Measurements from ENCODE around the gene SP110. TPM values are rescaled to one million over a fixed set of nuclear protein-coding genes. Genes with fewer than 3 reads are reported as not detected.
A peak's percentile ranks its signal among the peaks of the same experiment; 100 is the strongest.
"Not testable (repeated sequence)": the region's sequence is repeated elsewhere in the genome, so short reads cannot be mapped to it uniquely, and the experiment has no call there.

SP110 gene
- total RNA-seq: 10 to 100 TPM; 28.0 to 73.5 TPM

GRCh38 chr2:230219419-230220331 lies at the start of gene SP110:
Gene SP110 (minus strand): TSS chr2:230219984. CDS start chr2:230216927, 3,057 bp downstream.
- peak; percentile 53 for ATAC-seq (ENCODE audit: insufficient number of reproducible peaks, low FRiP score, low read depth)
- Histone ChIP-seq H3K27me3 (replicated peaks; ENCODE audit: insufficient read depth) (no peaks in the 10 kb centered on the region), H3K27ac (peak within 1 kb of the TSS; percentile 64 to 71), H3K36me3 (no peaks in the 10 kb centered on the region), H3K4me1 (ENCODE audit: control insufficient read depth in 1 of 2, low read depth in 2 of 2) (peaks cover 13 to 21% of the 10 kb centered on the region in 2 donors), H3K4me3 (peak within 1 kb of the TSS; percentile 74), H3K9me3 (no peaks in the 10 kb centered on the region)
- peak; percentile 41 for DNase-seq (ENCODE audit: low spot score)
- no peak for TF ChIP-seq CTCF (IDR thresholded peaks at IDR 0.05)

- no peak overlapping the region for H3K27ac ChIP-seq
- no peak for DNase-seq (ENCODE audit: low spot score)
- H3K36me3 ChIP-seq: no peaks in the 10 kb centered on the region
- no peaks in the 10 kb centered on the region for H3K4me1 ChIP-seq (ENCODE audit: control insufficient read depth in 1 of 2, low read depth in 2 of 2)
- no peak overlapping the region for H3K4me3 ChIP-seq
- H3K9me3 ChIP-seq: no peaks in the 10 kb centered on the region
- H3K27me3 ChIP-seq (replicated peaks; ENCODE audit: insufficient read depth): no peaks in the 10 kb centered on the region
- TF ChIP-seq CTCF (IDR thresholded peaks at IDR 0.05): no peak
- no peak for ATAC-seq (ENCODE audit: insufficient number of reproducible peaks, low FRiP score, low read depth)
Measured at GRCh38 chr2:230268606-230269243, 48.9 kb upstream of the SP110 start.

GRCh38 chr2:230267556-230267955 lies 47.8 kb upstream of the SP110 start:
- H3K4me3 ChIP-seq: no peak overlapping the region
- H3K9me3 ChIP-seq: no peaks in the 10 kb centered on the region
- ATAC-seq (ENCODE audit: insufficient number of reproducible peaks, low FRiP score, low read depth): no peak
- no peak overlapping the region for H3K27ac ChIP-seq
- DNase-seq (ENCODE audit: low spot score): no peak
- TF ChIP-seq CTCF (IDR thresholded peaks at IDR 0.05): no peak
- no peaks in the 10 kb centered on the region for H3K4me1 ChIP-seq (ENCODE audit: control insufficient read depth in 1 of 2, low read depth in 2 of 2)
- H3K27me3 ChIP-seq (replicated peaks; ENCODE audit: insufficient read depth): no peaks in the 10 kb centered on the region
- no peaks in the 10 kb centered on the region for H3K36me3 ChIP-seq

- no peak for DNase-seq (ENCODE audit: low spot score)
- H3K27ac ChIP-seq: no peak overlapping the region
- no peak for ATAC-seq (ENCODE audit: insufficient number of reproducible peaks, low FRiP score, low read depth)
- H3K27me3 ChIP-seq (replicated peaks; ENCODE audit: insufficient read depth): no peaks in the 10 kb centered on the region
- H3K4me3 ChIP-seq: no peak overlapping the region
- H3K36me3 ChIP-seq: no peaks in the 10 kb centered on the region
- no peak for TF ChIP-seq CTCF (IDR thresholded peaks at IDR 0.05)
- H3K4me1 ChIP-seq (ENCODE audit: control insufficient read depth in 1 of 2, low read depth in 2 of 2): no peaks in the 10 kb centered on the region
- H3K9me3 ChIP-seq: no peaks in the 10 kb centered on the region
Measured at GRCh38 chr2:230267059-230267458, 47.3 kb upstream of the SP110 start.

- no peak for TF ChIP-seq CTCF (IDR thresholded peaks at IDR 0.05)
- no peak for DNase-seq (ENCODE audit: low spot score)
- H3K4me3 ChIP-seq: no peak overlapping the region
- H3K36me3 ChIP-seq: no peaks in the 10 kb centered on the region
- no peaks in the 10 kb centered on the region for H3K4me1 ChIP-seq (ENCODE audit: control insufficient read depth in 1 of 2, low read depth in 2 of 2)
- H3K27ac ChIP-seq: no peak overlapping the region
- no peak for ATAC-seq (ENCODE audit: insufficient number of reproducible peaks, low FRiP score, low read depth)
- H3K9me3 ChIP-seq: no peaks in the 10 kb centered on the region
- no peaks in the 10 kb centered on the region for H3K27me3 ChIP-seq (replicated peaks; ENCODE audit: insufficient read depth)
Measured at GRCh38 chr2:230266638-230267037, 46.9 kb upstream of the SP110 start.

- H3K27me3 ChIP-seq (replicated peaks; ENCODE audit: insufficient read depth); H3K4me1 ChIP-seq (ENCODE audit: control insufficient read depth in 1 of 2, low read depth in 2 of 2); H3K36me3 ChIP-seq; H3K27ac ChIP-seq; H3K9me3 ChIP-seq; ATAC-seq (ENCODE audit: insufficient number of reproducible peaks, low FRiP score, low read depth); DNase-seq (ENCODE audit: low spot score); H3K4me3 ChIP-seq: not testable (repeated sequence)
Measured at GRCh38 chr2:230264945-230265344, 45.2 kb upstream of the SP110 start.
